Pancreas (tissue), 10 donors: ENCODE measurements around the gene TBC1D13. TPM values are rescaled to one million over a fixed set of nuclear protein-coding genes. Genes with fewer than 3 reads are reported as not detected.
"Not testable (repeated sequence)": the region's sequence is repeated elsewhere in the genome, so short reads cannot be mapped to it uniquely, and the experiment has no call there.

Source experiments
- ATAC-seq, 4 donors: fragments of 200-7000 bp; cut with Tn5 transposase; one replicate each; pipeline versions ENCODE4 v1.8.0 to v1.9.1; 2020; ENCODE audit warnings: mild to moderate bottlenecking in 4 of 4, moderate library complexity in 4 of 4
- DNase-seq, 6 donors: peaks; one replicate each; pipeline ENCODE4 v3.0.0-alpha.2; 2020
- FAIRE-seq: peaks from 2 replicates; lab custom pipeline; 2012; peaks lifted over from hg19 to GRCh38; lab: Jason Lieb, UNC
- H3K27ac ChIP-seq, 4 donors: fragments of 200-600 bp; sonication (generic); 1 replicate in 3 of 4; 2 replicates in 1 of 4; pipeline versions ENCODE4 v1.5.0 to v1.8.0; 2020
- H3K27me3 ChIP-seq, 4 donors: fragments of 200-600 bp; one replicate each; pipeline ENCODE4 v1.8.0; 2021
- H3K36me3 ChIP-seq, 3 donors: fragments of 200-600 bp; sonication (generic) in 1 of 3; one replicate each; pipeline versions ENCODE4 v1.5.0 to v1.8.0; 2020 to 2021
- H3K4me1 ChIP-seq, 3 donors: fragments of 200-600 bp; one replicate each; pipeline ENCODE4 v1.8.0; 2021
- H3K4me3 ChIP-seq, 4 donors: fragments of 200-600 bp; sonication (generic) in 2 of 4; one replicate each; pipeline versions ENCODE4 v1.5.0 to v1.8.0; 2020 to 2021
- H3K9me3 ChIP-seq, 4 donors: fragments of 200-600 bp; one replicate each; pipeline ENCODE4 v1.8.0; 2021
- CTCF ChIP-seq, 4 donors: fragments of 200-600 bp; sonication (generic) in 3 of 4; IDR thresholded peaks; one replicate each; pipeline versions ENCODE4 v1.5.0 to v1.8.0; 2021; ENCODE audit warnings: antibody characterized with exemption in 4 of 4
- WGBS, 2 donors: extraction: QIAGEN DNeasy Blood & Tissue Kit; methylation state at CpG; one replicate each; pipeline ENCODE4 v1.1.7; 2013; 5-methylcytosine and 5-hydroxymethylcytosine counted together
- intact Hi-C, 3 donors: fragments of 100-400 bp; cut with DNase I; formaldehyde crosslinking; loops; one replicate each; pipeline versions ENCODE4 v1.11.1 to v1.14.2; 2022
- polyA plus RNA-seq, 2 donors: library from polyadenylated mRNA; stranded (reverse); fragments of 200-250 nt; gene quantifications; one replicate each; pipeline ENCODE4 v1.2.3, GENCODE V29; 2013
- total RNA-seq, 6 donors: library from RNA; stranded (reverse); fragmentation: NEBNext Ultra II Directional in 4 of 6; extraction: Animal tissue kit (Norgen Biotek cat#: 25700) in 4 of 6; gene quantifications; one replicate each; pipeline versions ENCODE4 v1.2.1 to v1.2.4, GENCODE V29; 2021 to 2023
- donor health status: healthy with polysubstance abuse.
- donor health status: DM: no; HTN: no; CAD: no; lungs with moderate emphysema.
- donor health status: DM: no; HTN: no; CAD: no.
- donor health status: control.
- donor health status: control.
- donor health status: Bipolar disorder and iron deficiency.
- donor health status: DM: yes; HTN: yes; CAD: no.
- donor health status: DM: no; HTN: no; CAD: no.
- donor health status: DM: no; HTN: no; CAD: no.
- donor health status: DM: yes; HTN: yes; CAD: no.

TBC1D13 gene
- total and polyA plus RNA-seq, 8 donors = 10.9 to 18.5 (median 13.9) TPM

- H3K36me3 ChIP-seq = no peaks in the 10 kb centered on the region
- DNase-seq (no peak), FAIRE-seq (no peak), ATAC-seq (no peak)
- no peak overlapping the region for H3K27ac ChIP-seq
- no peaks in the 10 kb centered on the region for H3K4me1 ChIP-seq
- WGBS, 2 donors = 68 to 78% methylated on average over 3 of the region's 3 CpGs
- intact Hi-C loops = no loop called here
- TF ChIP-seq CTCF (IDR thresholded peaks at IDR 0.05) = no peak
- no peaks in the 10 kb centered on the region for H3K27me3 ChIP-seq
- no peak overlapping the region for H3K4me3 ChIP-seq
- no peaks in the 10 kb centered on the region for H3K9me3 ChIP-seq
These were observed 51.3 kb downstream of the TBC1D13 start for GRCh38 chr9:128838338-128838737.

GRCh38 chr9:128840524-128840923 lies 53.5 kb downstream of the TBC1D13 start:
- Histone ChIP-seq H3K4me3 (no peak overlapping the region), H3K9me3 (no peaks in the 10 kb centered on the region), H3K4me1 (peaks cover 0 to 3% (median 2%) of the 10 kb centered on the region in 3 donors), H3K36me3 (no peaks in the 10 kb centered on the region), H3K27ac (no peak overlapping the region), H3K27me3 (no peaks in the 10 kb centered on the region)
- FAIRE-seq (no peak), DNase-seq (no peak), ATAC-seq (no peak)
- 88 to 100% methylated on average over 1 of the region's 1 CpG for WGBS, 2 donors
- TF ChIP-seq CTCF (IDR thresholded peaks at IDR 0.05) = no peak
- intact Hi-C loops = no loop called here

- intact Hi-C loops = no loop called here
- H3K36me3 ChIP-seq = no peaks in the 10 kb centered on the region
- ATAC-seq (no peak), FAIRE-seq (no peak), DNase-seq (no peak)
- H3K27me3 ChIP-seq = no peaks in the 10 kb centered on the region
- H3K27ac ChIP-seq = no peak overlapping the region
- WGBS, 2 donors = 86 to 89% methylated on average over 12 of the region's 12 CpGs
- H3K4me3 ChIP-seq = no peak overlapping the region
- no peak for TF ChIP-seq CTCF (IDR thresholded peaks at IDR 0.05)
- H3K9me3 ChIP-seq = no peaks in the 10 kb centered on the region
- H3K4me1 ChIP-seq = peaks cover 0 to 10% (median 6%) of the 10 kb centered on the region in 3 donors
These were observed 54.8 kb downstream of the TBC1D13 start for GRCh38 chr9:128841694-128842492.

GRCh38 chr9:128843171-128843570 lies 56.1 kb downstream of the TBC1D13 start:
- H3K4me1 ChIP-seq, H3K9me3 ChIP-seq, H3K36me3 ChIP-seq, H3K27ac ChIP-seq, ATAC-seq, H3K27me3 ChIP-seq, FAIRE-seq, H3K4me3 ChIP-seq, DNase-seq, intact Hi-C loops: not testable (repeated sequence)
- 95% methylated on average over 7 of the region's 7 CpGs for WGBS, 2 donors

GRCh38 chr9:128845186-128845931 lies 58.3 kb downstream of the TBC1D13 start:
- DNase-seq = no peak

More at GRCh38 chr9:128845186-128845931, 58.3 kb downstream of the TBC1D13 start:
- H3K36me3 ChIP-seq = no peaks in the 10 kb centered on the region
- H3K4me3 ChIP-seq = no peak overlapping the region
- no peaks in the 10 kb centered on the region for H3K27me3 ChIP-seq
- no peaks in the 10 kb centered on the region for H3K9me3 ChIP-seq
- intact Hi-C loops = no loop called here
- H3K27ac ChIP-seq = no peak overlapping the region
- ATAC-seq (peak; percentile 54 to 83 (median 58)), FAIRE-seq (no peak)
- TF ChIP-seq CTCF (IDR thresholded peaks at IDR 0.05) = no peak
- peaks cover 0 to 10% (median 6%) of the 10 kb centered on the region in 3 donors for H3K4me1 ChIP-seq
- 60 to 69% methylated on average over 13 of the region's 13 CpGs for WGBS, 2 donors
